SU-DHL-6 (cell line): Measurements from ENCODE around the gene TMEM161A.
"Not testable (repeated sequence)": the region's sequence is repeated elsewhere in the genome, so short reads cannot be mapped to it uniquely, and the experiment has no call there.

ENCODE experiments used
- EZH2phosphoT487 ChIP-seq: fragments of 200-600 bp; sonication (generic), shearing (Covaris generic); conservative IDR thresholded peaks from 2 replicates; pipeline ENCODE4 v1.6.1; 2018; ENCODE audit warnings: mild to moderate bottlenecking, antibody characterized with exemption, low read length, moderate library complexity, mixed read lengths
- TF ChIP-seq, protein P1 (sequence below): fragments of 200-600 bp; sonication (generic); IDR thresholded peaks from one replicate; pipeline ENCODE4 v1.5.1; 2017; ENCODE audit warnings: antibody characterized with exemption, mild to moderate bottlenecking, low read length, moderate library complexity; ENCODE audit not compliant: insufficient read depth, poor library complexity, severe bottlenecking

DNA sequence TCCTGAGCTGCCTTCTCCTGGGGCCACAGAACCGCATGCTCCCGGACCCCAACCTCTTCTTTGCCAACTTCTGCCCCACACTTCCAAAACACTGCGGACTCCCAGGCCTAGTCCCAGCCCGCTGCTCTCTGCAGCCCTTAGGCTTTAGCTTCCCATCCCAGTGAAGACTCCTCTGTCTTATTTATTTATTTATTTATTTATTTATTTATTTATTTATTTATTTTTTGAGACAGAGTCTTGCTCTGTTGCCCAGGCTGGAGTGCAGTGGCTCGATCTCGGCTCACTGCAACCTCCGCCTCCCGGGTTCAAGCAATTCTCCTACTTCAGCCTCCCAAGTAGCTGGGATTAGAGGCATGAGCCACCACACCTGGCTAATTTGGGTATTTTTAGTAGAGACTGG, 10.2 kb upstream of the TMEM161A start:
- not testable (repeated sequence) for TF ChIP-seq EZH2phosphoT487
- TF ChIP-seq, protein P1, sequence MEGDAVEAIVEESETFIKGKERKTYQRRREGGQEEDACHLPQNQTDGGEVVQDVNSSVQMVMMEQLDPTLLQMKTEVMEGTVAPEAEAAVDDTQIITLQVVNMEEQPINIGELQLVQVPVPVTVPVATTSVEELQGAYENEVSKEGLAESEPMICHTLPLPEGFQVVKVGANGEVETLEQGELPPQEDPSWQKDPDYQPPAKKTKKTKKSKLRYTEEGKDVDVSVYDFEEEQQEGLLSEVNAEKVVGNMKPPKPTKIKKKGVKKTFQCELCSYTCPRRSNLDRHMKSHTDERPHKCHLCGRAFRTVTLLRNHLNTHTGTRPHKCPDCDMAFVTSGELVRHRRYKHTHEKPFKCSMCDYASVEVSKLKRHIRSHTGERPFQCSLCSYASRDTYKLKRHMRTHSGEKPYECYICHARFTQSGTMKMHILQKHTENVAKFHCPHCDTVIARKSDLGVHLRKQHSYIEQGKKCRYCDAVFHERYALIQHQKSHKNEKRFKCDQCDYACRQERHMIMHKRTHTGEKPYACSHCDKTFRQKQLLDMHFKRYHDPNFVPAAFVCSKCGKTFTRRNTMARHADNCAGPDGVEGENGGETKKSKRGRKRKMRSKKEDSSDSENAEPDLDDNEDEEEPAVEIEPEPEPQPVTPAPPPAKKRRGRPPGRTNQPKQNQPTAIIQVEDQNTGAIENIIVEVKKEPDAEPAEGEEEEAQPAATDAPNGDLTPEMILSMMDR: not testable (repeated sequence)
